ENCODE results near the gene HCAR1.
"Not testable (repeated sequence)": the region's sequence is repeated elsewhere in the genome, so short reads cannot be mapped to it uniquely, and the experiment has no call there.

HCAR1 gene

DNA sequence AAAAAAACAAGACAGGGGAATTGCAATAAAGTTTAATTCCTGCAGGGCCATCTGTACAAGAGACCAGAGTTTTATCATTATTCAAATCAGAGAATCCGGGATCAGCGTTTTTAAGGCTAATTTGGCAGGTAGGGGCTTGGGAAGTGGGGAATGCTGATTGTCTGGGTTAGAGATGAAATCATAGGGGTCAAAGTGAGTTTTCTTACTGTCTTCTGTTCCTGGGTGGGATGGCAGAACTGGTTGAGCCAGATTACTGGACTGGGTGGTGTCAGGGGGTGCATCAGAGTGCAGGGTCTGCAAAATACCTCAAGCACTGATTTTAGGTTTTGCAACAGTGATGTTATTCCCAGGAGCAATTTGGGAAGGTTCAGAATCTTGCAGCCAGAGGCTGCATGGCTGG is 20.3 kb downstream of the HCAR1 start:
- not testable (repeated sequence) for H3K9me3 ChIP-seq (ENCODE audit: insufficient read depth, low read depth, low read length); H3K79me1 ChIP-seq (ENCODE audit: low read length); H3K79me2 ChIP-seq (ENCODE audit: control insufficient read depth, insufficient read depth, low read length, poor library complexity); H3K27me3 ChIP-seq (ENCODE audit: insufficient read depth, low read length); H2BK12ac ChIP-seq (ENCODE audit: low read length); H4K91ac ChIP-seq (ENCODE audit: low read depth, low read length); H2AK5ac ChIP-seq (ENCODE audit: low read length); H3K4ac ChIP-seq (ENCODE audit: low read depth, low read length); H3K4me1 ChIP-seq (ENCODE audit: control insufficient read depth in 1 of 2, insufficient read depth in 2 of 2, low read length in 2 of 2); H3K9ac ChIP-seq (ENCODE audit: low read length); H3K18ac ChIP-seq (ENCODE audit: low read length); H3K23ac ChIP-seq (ENCODE audit: low read length); H3K4me3 ChIP-seq (ENCODE audit: low read depth, low read length); H4K8ac ChIP-seq (ENCODE audit: low read depth, low read length); H2BK120ac ChIP-seq (ENCODE audit: insufficient read depth, low read length, poor library complexity); H3K14ac ChIP-seq (ENCODE audit: low read length); H4K12ac ChIP-seq (ENCODE audit: low read depth, low read length); H3K36me3 ChIP-seq (ENCODE audit: control insufficient read depth in 1 of 2, insufficient read depth in 2 of 2, low read length in 2 of 2); H2AFZ ChIP-seq (ENCODE audit: insufficient read depth, low read length, poor library complexity); H2BK5ac ChIP-seq (ENCODE audit: low read depth, low read length, poor library complexity)
- Histone ChIP-seq H3K27ac (ENCODE audit: low read depth, low read length) (peak overlapping the region; percentile 88), H3K4me2 (ENCODE audit: low read length) (peak overlapping the region; percentile 27)
- peak; percentile 85 to 94 for DNase-seq
- WGBS (ENCODE audit: extremely low coverage, insufficient coverage, insufficient read length), result no CpG with 5 or more reads among the region's 2 CpGs

- H3K27me3 ChIP-seq (ENCODE audit: insufficient read depth, low read length); H2BK12ac ChIP-seq (ENCODE audit: low read length); H3K4me1 ChIP-seq (ENCODE audit: control insufficient read depth in 1 of 2, insufficient read depth in 2 of 2, low read length in 2 of 2); H3K9me3 ChIP-seq (ENCODE audit: insufficient read depth, low read depth, low read length); H4K8ac ChIP-seq (ENCODE audit: low read depth, low read length); DNase-seq; H3K79me1 ChIP-seq (ENCODE audit: low read length); H3K79me2 ChIP-seq (ENCODE audit: control insufficient read depth, insufficient read depth, low read length, poor library complexity); H3K9ac ChIP-seq (ENCODE audit: low read length); H3K4me3 ChIP-seq (ENCODE audit: low read depth, low read length); H4K91ac ChIP-seq (ENCODE audit: low read depth, low read length); H3K23ac ChIP-seq (ENCODE audit: low read length); H3K36me3 ChIP-seq (ENCODE audit: control insufficient read depth in 1 of 2, insufficient read depth in 2 of 2, low read length in 2 of 2); H2AK5ac ChIP-seq (ENCODE audit: low read length); H3K4ac ChIP-seq (ENCODE audit: low read depth, low read length); H3K14ac ChIP-seq (ENCODE audit: low read length); H2AFZ ChIP-seq (ENCODE audit: insufficient read depth, low read length, poor library complexity); H3K18ac ChIP-seq (ENCODE audit: low read length); H4K12ac ChIP-seq (ENCODE audit: low read depth, low read length); H2BK5ac ChIP-seq (ENCODE audit: low read depth, low read length, poor library complexity); H3K4me2 ChIP-seq (ENCODE audit: low read length): not testable (repeated sequence)
- peak overlapping the region; percentile 74 for H3K27ac ChIP-seq (ENCODE audit: low read depth, low read length)
- no CpG with 5 or more reads among the region's 3 CpGs for WGBS (ENCODE audit: extremely low coverage, insufficient coverage, insufficient read length)
- peak overlapping the region; percentile 72 for H2BK120ac ChIP-seq (ENCODE audit: insufficient read depth, low read length, poor library complexity)
These were observed 21.4 kb downstream of the HCAR1 start for GRCh38 chr12:122709287-122709686.

GRCh38 chr12:122703841-122704240 is 26.8 kb downstream of the HCAR1 start:
- H3K27me3 ChIP-seq (ENCODE audit: insufficient read depth, low read length); H2BK120ac ChIP-seq (ENCODE audit: insufficient read depth, low read length, poor library complexity); H3K4me2 ChIP-seq (ENCODE audit: low read length); H3K9me3 ChIP-seq (ENCODE audit: insufficient read depth, low read depth, low read length); H3K36me3 ChIP-seq (ENCODE audit: control insufficient read depth in 1 of 2, insufficient read depth in 2 of 2, low read length in 2 of 2); H4K12ac ChIP-seq (ENCODE audit: low read depth, low read length); H3K4me1 ChIP-seq (ENCODE audit: control insufficient read depth in 1 of 2, insufficient read depth in 2 of 2, low read length in 2 of 2); H2AK5ac ChIP-seq (ENCODE audit: low read length); H2BK12ac ChIP-seq (ENCODE audit: low read length); DNase-seq; H3K79me2 ChIP-seq (ENCODE audit: control insufficient read depth, insufficient read depth, low read length, poor library complexity); H3K4me3 ChIP-seq (ENCODE audit: low read depth, low read length); H2BK5ac ChIP-seq (ENCODE audit: low read depth, low read length, poor library complexity); H2AFZ ChIP-seq (ENCODE audit: insufficient read depth, low read length, poor library complexity); H3K23ac ChIP-seq (ENCODE audit: low read length); H3K14ac ChIP-seq (ENCODE audit: low read length); H3K79me1 ChIP-seq (ENCODE audit: low read length); H3K4ac ChIP-seq (ENCODE audit: low read depth, low read length); H3K9ac ChIP-seq (ENCODE audit: low read length); H3K27ac ChIP-seq (ENCODE audit: low read depth, low read length); H4K91ac ChIP-seq (ENCODE audit: low read depth, low read length); H3K18ac ChIP-seq (ENCODE audit: low read length); H4K8ac ChIP-seq (ENCODE audit: low read depth, low read length): not testable (repeated sequence)
- WGBS (ENCODE audit: extremely low coverage, insufficient coverage, insufficient read length), result no CpG with 5 or more reads among the region's 3 CpGs

DNA sequence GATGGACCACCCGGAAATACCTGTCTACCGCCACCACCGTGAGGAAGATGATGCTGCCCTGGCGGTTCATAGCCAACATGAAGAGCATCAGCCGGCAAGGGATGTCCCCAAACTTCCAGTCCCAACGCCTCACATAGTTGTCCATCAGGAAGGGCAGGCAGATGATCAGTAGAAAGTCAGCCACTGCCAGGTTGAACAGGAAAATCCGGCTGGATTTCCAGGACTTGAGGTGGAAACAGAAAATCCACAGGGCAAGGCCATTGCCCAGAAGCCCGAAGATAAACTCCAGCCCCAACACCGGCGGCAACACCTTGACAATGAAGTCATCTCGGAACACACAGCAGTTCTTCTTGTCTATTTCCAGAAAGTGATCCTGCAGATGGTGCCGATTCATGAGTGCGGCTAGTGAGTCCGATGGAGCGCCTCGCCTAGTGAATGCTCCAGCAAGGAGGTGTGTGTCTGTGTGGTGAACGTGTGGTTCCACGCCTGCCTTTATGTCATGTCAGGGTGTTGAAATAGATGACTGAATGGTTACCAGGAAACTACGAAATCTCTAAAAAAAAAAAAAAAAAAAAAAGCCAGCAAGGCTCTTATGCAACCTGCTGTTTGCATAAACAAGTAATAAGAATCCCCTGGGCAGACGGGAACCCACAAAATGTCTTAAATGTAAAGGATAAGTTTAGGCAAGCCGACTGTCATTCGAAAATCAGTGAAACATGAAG is 27.6 kb downstream of the HCAR1 start, which contains the start of gene HCAR2:
Gene HCAR2 (minus strand): TSS at position 468 of the 722 bp plus-strand sequence. CDS start 74 bp downstream, at position 394.
- H3K23ac ChIP-seq (ENCODE audit: low read length); H3K18ac ChIP-seq (ENCODE audit: low read length); H3K4ac ChIP-seq (ENCODE audit: low read depth, low read length); H4K12ac ChIP-seq (ENCODE audit: low read depth, low read length); H3K79me2 ChIP-seq (ENCODE audit: control insufficient read depth, insufficient read depth, low read length, poor library complexity); H3K27me3 ChIP-seq (ENCODE audit: insufficient read depth, low read length); H2BK5ac ChIP-seq (ENCODE audit: low read depth, low read length, poor library complexity); H2AFZ ChIP-seq (ENCODE audit: insufficient read depth, low read length, poor library complexity); H3K4me1 ChIP-seq (ENCODE audit: control insufficient read depth in 1 of 2, insufficient read depth in 2 of 2, low read length in 2 of 2); H3K36me3 ChIP-seq (ENCODE audit: control insufficient read depth in 1 of 2, insufficient read depth in 2 of 2, low read length in 2 of 2); H4K8ac ChIP-seq (ENCODE audit: low read depth, low read length); H2BK120ac ChIP-seq (ENCODE audit: insufficient read depth, low read length, poor library complexity); H3K9ac ChIP-seq (ENCODE audit: low read length); H2AK5ac ChIP-seq (ENCODE audit: low read length); H3K79me1 ChIP-seq (ENCODE audit: low read length); H2BK12ac ChIP-seq (ENCODE audit: low read length); H3K4me3 ChIP-seq (ENCODE audit: low read depth, low read length); H3K9me3 ChIP-seq (ENCODE audit: insufficient read depth, low read depth, low read length); H3K14ac ChIP-seq (ENCODE audit: low read length); H3K27ac ChIP-seq (ENCODE audit: low read depth, low read length); H4K91ac ChIP-seq (ENCODE audit: low read depth, low read length); H3K4me2 ChIP-seq (ENCODE audit: low read length): not testable (repeated sequence)
- WGBS (ENCODE audit: extremely low coverage, insufficient coverage, insufficient read length), result no CpG with 5 or more reads among the region's 22 CpGs
- DNase-seq, result peak; percentile 66 to 73

Data from trophoblast cell (in vitro differentiated cells and primary cell).